Measurements from ENCODE around the gene CDHR2.
"Not testable (repeated sequence)": the region's sequence is repeated elsewhere in the genome, so short reads cannot be mapped to it uniquely, and the experiment has no call there.

CDHR2 gene

DNA sequence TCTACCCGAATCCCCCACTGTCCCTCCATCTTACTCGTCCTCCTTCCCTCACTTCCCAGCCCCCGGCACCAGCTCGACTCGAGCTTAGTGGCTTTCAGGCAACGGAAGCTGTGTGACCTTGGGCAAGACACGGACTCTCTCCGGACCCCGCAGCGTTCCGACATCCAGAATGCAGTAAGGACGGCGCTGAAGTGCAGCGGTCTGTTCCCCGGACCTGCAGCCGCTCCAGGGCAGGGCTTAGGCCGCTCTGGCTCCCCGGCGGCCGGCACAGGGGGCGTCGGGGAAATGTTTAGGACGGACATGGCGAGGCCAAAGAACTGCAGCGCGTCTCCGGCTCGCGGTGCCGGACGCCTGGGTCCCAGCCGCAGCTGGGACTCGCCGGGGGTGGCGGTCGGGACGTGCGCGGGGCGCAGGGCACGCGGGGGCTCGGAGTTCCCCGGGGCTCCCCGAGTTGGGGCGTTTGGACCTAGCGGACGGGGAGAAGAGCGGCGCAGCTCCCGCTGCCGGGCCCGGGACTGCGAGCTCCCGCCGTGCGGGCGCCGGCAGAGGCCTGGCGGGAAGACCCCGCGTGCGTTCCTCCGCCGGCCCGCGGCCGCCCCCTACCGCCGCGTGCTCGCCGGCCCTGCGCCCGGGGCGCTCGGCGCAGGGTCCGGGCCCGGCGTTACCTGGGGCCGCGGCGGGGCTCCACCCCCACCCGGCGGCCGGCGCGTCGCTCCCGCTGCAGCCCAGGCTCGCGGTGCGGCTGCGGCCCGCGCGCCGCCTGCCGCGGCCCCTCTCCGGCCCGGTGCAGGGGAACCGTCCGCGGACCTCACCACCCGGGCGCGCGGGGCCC lies 6.3 kb upstream of the CDHR2 start:
- DNase-seq, result no peak

GRCh38 chr5:176543428-176544182 lies 5.5 kb upstream of the CDHR2 start:
- DNase-seq, result no peak

- no peak for DNase-seq
These were observed 3.8 kb upstream of the CDHR2 start for GRCh38 chr5:176545388-176545736.

GRCh38 chr5:176545737-176546509 lies 3.2 kb upstream of the CDHR2 start:
- DNase-seq, result no peak

DNA sequence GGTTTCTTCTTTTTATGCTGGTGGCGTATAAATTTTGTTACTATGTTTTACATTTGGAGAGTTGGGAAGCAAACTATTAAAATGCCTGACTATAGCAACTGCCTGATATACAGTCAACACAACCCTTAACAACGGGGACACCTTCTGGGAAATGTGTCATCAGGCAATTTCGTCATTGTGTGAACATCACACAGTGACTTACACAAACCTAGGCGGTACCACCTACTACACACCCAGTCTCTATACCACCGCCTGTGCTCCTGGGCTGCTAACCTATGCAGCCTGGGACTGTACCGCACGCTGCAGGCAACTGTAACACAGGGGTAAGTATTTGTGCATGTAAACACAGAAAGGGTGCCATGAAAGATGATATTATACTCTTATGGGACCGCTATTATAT lies 1.3 kb upstream of the CDHR2 start:
- no peak for DNase-seq

GRCh38 chr5:176549871-176550270 lies 729 bp downstream of the CDHR2 start:
- no peak for DNase-seq

DNA sequence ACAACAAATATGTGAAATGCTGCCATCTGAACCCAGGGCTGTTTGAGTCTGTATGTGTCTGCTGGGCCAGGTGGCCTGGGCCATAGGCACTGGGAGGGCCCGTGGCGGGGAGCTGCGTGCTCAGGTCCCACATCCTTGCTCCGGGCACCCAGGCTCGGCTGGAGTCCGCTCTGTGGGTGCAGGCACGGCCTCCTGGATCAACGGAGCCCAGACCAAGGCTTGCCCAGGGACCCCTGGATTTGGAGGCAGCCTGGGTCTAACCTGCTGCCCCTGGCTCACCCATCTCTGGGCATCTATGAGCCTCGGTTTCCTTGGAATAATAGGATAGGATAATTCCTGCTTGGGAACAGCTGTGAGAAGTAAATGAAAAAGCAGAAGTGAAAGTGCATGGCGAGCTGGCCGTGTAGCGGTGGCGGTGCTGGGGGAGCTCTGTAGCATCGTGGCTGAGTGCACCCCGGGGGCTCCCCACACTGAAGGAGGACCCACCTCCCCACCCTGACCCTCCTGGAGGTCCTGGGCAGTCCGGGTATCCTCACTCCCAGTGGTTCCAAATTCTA lies 1.2 kb downstream of the CDHR2 start:
- no peak for DNase-seq

DNA sequence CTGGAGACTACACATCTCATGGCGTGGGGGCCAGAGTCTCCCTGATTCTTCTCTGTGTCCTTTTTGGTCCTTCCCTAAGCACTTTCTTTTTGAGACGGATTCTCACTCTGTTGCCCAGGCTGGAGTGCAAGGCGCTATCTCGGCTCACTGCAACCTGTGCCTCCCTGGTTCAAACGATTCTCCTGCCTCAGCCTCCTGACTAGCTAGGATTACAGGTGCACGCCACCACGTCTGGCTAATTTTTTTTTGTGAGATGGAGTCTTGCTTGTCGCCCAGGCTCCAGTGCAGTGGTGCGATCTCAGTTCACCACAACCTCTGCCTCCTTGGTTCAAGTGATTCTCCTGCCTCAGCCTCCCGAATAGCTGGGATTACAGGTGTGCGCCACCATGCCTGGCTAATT lies 1.8 kb downstream of the CDHR2 start:
- not testable (repeated sequence) for DNase-seq

GRCh38 chr5:176552332-176552869 lies 3.3 kb downstream of the CDHR2 start:
- no peak for DNase-seq

DNA sequence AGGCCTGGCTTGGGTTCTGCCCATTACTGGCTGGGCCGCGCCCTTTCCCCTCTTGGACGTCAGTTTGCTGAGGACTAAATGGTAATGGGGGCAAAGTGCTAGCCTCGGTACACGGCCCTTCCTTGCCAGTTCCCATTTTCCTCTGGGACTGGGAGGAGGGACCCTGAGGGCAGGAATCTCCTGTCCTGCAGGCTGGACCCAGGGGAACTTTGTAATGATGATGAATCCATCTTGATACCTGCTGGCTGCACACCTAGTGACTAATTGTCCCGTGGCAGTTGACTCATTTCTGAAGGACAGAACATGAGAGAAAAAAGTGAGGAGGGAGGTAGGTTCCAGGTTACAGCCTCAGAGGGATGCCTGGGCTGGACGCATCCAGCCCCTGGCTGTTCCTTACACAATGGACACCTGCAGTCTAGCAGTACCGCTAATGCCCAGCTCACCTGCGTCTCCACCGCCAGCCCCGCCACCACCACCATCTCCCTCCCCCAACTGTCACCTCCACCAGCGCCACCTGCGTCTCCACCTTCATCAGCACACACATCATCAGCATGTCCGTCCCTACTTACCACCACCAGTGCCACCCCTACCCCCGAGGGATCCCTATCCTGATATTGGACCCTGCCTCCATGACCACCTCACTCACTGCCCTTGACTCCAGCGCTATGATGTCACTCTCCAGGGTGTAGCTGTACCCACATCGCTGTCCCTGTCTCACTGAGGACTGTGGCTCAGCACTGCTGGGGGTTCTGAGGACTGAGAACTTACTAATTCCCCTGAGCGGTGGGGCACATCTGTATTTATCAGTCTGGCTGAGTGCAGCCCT lies 4.3 kb downstream of the CDHR2 start:
- DNase-seq, result no peak

GRCh38 chr5:176557846-176558245 lies 8.7 kb downstream of the CDHR2 start:
- DNase-seq, result no peak

DNA sequence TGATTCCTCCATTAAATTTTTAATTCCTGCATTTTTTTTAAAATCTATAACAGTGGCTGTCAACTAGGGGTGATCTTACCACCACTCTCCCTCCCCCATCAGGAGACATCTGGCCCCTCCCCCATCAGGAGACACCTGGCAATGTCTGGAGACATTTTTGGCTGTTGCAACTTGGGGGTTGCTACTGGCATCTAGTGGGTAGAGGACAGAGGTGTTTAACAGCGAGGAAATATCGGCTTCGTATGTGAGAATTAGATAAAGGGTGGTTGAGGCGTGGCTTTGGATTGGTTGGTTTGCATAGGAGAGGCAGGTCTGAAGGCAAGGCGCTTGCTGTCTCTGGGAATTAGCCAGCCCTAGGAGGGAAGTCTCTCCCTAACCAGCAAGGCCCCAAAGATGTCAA lies 10.5 kb downstream of the CDHR2 start:
- DNase-seq, result no peak

- DNase-seq, result no peak
These were observed 11.2 kb downstream of the CDHR2 start for GRCh38 chr5:176560364-176560763.

DNA sequence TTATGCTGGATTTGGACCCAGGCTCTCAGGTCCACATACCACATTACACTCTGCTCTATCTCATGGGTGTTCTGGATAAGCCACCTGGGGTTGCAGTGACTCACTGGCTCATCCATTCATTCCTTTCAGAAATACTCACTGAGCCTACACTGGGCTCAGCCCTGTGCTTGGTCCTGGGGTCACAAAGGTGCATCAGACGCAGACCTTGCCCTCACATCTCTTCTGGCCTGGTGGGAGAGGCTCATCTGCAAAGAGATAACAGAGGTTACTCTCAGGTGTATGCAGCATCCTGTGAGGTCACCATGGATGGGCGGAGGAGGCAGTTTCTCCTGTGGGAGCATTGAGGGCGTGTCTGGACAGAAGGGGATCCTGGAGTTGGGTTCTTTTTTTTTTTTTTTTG lies 12.1 kb downstream of the CDHR2 start:
- DNase-seq, result no peak

DNA sequence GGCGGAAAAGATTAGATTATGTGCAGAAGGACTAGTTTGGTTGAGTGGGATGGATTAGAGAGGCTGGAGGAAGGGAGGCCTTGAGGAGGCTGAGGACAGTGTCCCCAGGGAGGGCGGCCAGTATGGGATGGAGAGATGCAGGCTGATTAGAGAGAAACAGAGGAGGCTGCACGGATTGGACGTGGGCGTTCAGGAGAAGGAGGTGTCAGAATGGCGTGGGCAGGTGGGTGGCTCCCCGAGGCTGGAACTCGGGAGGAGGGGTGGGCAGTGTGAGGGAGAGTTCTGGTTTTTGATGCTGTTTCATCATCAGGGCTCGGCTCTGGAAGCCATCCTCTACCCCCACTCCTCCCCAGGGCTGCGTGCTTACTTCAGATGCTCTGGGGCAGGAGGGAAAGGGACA lies 13.0 kb downstream of the CDHR2 start:
- no peak for DNase-seq

GRCh38 chr5:176564002-176564401 lies 14.9 kb downstream of the CDHR2 start:
- no peak for DNase-seq

DNA sequence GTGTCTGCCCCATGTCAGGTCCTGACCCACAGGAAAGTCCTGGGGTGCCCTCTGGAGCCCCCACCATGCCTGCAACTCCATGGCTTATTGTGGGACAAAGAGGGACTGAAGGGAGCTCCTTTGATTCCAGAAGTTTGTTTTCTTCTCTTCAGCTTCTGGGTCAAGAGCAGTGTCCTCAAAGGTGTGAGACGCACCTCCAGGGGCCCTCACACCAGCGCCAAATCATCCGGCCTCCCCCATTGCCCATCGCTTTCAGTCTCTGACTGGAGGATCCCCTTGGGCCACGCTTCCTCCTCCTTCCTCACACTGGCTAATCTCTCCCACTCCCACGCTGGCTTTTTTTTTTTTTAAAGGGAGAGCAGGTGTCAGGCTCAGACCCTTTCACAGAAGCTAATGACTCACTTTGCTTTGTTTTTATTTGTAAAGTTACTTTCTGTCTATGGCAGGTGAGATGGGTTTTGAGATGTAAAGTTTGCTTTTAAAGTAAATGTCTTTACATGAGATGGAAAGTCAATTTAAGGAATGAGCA lies 16.7 kb downstream of the CDHR2 start:
- DNase-seq, result no peak

DNA sequence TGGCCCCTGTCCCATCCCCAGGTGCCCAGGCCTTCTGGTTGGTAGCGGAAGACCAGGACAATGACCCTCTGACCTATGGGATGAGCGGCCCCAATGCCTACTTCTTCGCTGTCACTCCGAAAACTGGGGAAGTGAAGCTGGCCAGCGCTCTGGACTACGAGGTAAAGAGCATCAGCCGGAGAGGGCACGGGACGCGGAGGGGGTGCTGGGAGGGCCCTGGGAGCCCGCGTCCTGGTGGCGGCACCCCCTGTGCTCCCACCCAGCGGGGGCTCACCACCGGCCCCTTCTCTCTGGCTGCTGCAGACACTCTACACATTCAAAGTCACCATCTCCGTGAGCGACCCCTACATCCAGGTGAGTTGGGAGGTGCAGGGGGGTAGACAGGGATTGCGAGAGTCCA lies 19.5 kb downstream of the CDHR2 start:
- no peak for DNase-seq

GRCh38 chr5:176570044-176570443 lies 20.9 kb downstream of the CDHR2 start:
- DNase-seq, result no peak

GRCh38 chr5:176573564-176574296 lies 24.6 kb downstream of the CDHR2 start:
- DNase-seq, result peak; percentile 4

- DNase-seq, result no peak
These were observed 25.1 kb downstream of the CDHR2 start for GRCh38 chr5:176574297-176574591.
